Measurements from ENCODE around the gene POLR3E.

Gene POLR3E

GRCh38 chr16:22370038-22370820 is 73.0 kb downstream of the POLR3E start:
- no peak overlapping the region for H3K4me3 ChIP-seq (ENCODE audit: low read depth, low read length)
- no peak for TF ChIP-seq CTCF (IDR thresholded peaks at IDR 0.05; ENCODE audit: low read depth, low read length, missing control alignments)
- DNase-seq (ENCODE audit: low read depth) = no peak

GRCh38 chr16:22372882-22373661 is 75.9 kb downstream of the POLR3E start:
- TF ChIP-seq CTCF (IDR thresholded peaks at IDR 0.05; ENCODE audit: low read depth, low read length, missing control alignments) = no peak
- H3K4me3 ChIP-seq (ENCODE audit: low read depth, low read length) = peak overlapping the region; percentile 66
- no peak for DNase-seq (ENCODE audit: low read depth)

DNA sequence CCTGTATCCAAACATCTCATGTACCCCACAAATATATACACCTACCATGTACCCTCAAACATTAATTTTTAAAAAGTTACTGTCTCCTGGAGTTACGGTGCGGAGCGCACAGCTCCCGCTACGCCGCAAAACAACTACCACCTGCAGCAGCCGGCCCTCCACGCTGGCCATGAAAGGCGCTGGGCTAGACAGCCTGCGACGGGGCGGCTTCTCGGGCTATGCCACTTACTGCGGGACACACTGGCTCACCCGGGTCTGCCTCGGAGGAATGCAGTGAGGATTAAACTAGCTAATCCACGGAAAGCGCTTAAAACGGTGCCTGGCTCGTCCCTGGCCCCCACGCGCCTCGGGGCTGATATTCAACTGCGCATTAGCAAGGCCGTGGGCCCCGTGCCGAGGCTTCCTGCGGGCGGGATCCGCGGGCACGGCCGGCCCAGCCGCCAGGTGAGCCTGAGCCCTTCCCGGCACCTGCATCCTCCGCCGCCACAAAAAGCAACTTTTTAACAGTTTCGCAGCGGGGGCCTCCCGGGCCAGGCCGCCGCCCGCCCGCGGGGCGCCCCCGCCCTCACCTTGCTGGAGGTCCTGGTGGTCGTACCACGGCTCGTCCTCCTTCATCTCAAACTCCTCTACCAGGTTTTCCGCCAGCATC is 76.6 kb downstream of the POLR3E start:
- no peak for DNase-seq (ENCODE audit: low read depth)
- no peak for TF ChIP-seq CTCF (IDR thresholded peaks at IDR 0.05; ENCODE audit: low read depth, low read length, missing control alignments)
- peak overlapping the region; percentile 66 for H3K4me3 ChIP-seq (ENCODE audit: low read depth, low read length)

DNA sequence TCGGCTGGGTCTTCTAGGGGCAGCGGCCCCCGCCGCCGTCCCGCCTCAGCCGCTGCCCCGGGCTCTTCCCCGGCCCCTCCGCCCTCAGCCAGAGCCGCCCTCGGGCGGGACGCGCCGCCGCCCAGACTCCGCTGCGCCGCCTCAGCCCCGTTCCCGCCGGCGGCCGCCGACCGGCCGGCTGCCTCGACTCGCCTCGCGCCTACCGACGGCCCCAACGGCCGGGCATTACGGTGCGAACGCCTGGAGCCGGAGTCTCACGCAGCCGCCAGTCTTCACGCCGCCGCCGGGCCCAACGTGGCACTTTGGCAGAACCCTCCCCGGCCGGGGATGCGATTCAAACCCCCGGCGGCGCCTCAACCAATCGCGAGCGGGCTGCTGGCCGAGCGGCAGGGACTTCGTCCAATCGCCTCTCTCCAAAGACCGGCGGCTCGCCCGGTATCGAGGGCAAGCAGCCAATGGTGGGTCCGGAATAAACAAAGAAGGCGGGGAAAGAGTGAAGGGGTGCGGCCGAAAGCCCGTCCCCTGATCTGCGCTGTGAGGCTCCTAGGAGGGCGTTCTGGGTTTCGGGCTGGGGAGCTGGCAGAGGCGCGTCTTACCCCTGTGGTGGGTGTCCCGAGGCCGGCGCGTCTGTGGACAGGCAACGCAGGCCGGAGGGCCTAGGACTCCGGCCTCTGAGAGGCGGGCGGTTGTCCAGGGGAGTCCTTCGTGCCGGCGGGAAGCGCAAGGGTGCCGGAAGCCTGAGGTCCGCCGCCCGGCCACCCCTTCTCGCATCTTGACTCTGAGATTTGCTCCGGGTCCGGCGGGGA is 77.3 kb downstream of the POLR3E start, which contains the start of gene CDR2:
Gene CDR2 (minus strand): TSS at position 309 of the 806 bp plus-strand sequence. CDS start 310 bp downstream, outside the sequence.
- H3K4me3 ChIP-seq (ENCODE audit: low read depth, low read length) = peak within 1 kb of the TSS; percentile 66
- TF ChIP-seq CTCF (IDR thresholded peaks at IDR 0.05; ENCODE audit: low read depth, low read length, missing control alignments) = no peak
- peak; percentile 87 for DNase-seq (ENCODE audit: low read depth)

GRCh38 chr16:22375117-22375962 is 78.1 kb downstream of the POLR3E start:
- DNase-seq (ENCODE audit: low read depth) = no peak
- peak overlapping the region; percentile 66 for H3K4me3 ChIP-seq (ENCODE audit: low read depth, low read length)
- no peak for TF ChIP-seq CTCF (IDR thresholded peaks at IDR 0.05; ENCODE audit: low read depth, low read length, missing control alignments)
